ENCODE results near the gene TBXA2R. TPM values are rescaled to one million over a fixed set of nuclear protein-coding genes. Genes with fewer than 3 reads are reported as not detected.

Gene TBXA2R
- total and polyA plus RNA-seq, 2 donors from 2014 or later, result 6.7 to 8.8 TPM

- intact Hi-C loops (cut with DNase I), result no loop called here
- Histone ChIP-seq H3K36me3 (ENCODE audit: control insufficient read depth in 2 of 3, insufficient read depth in 3 of 3, low read length in 3 of 3) (peaks cover 0 to 2% (median 0%) of the 10 kb centered on the region in 3 donors), H3K4me3 (ENCODE audit: low read length in 3 of 3) (no peak overlapping the region), H3K9ac (ENCODE audit: low read length in 3 of 3) (no peak overlapping the region), H3K27me3 (ENCODE audit: control insufficient read depth, insufficient read depth, low read length) (no peaks in the 10 kb centered on the region), H3K27ac (ENCODE audit: low read depth in 2 of 2, low read length in 2 of 2) (no peak overlapping the region), H3K4me1 (ENCODE audit: control insufficient read depth in 2 of 3, insufficient read depth in 2 of 3, low read depth in 1 of 3, low read length in 3 of 3) (peaks cover 0 to 9% (median 0%) of the 10 kb centered on the region in 3 donors), H3K9me3 (ENCODE audit: control insufficient read depth in 2 of 3, insufficient read depth in 1 of 3, low read length in 3 of 3) (no peaks in the 10 kb centered on the region)
- DNase-seq (no peak), FAIRE-seq (no peak)
- no peak for TF ChIP-seq CTCF (IDR thresholded peaks at IDR 0.05; ENCODE audit: borderline replicate concordance, extremely low read depth, insufficient read depth)
Measured at GRCh38 chr19:3612901-3613741, 6.4 kb upstream of the TBXA2R start.

- Histone ChIP-seq H3K36me3 (ENCODE audit: control insufficient read depth in 2 of 3, insufficient read depth in 3 of 3, low read length in 3 of 3) (peaks cover 0 to 2% (median 0%) of the 10 kb centered on the region in 3 donors), H3K4me1 (ENCODE audit: control insufficient read depth in 2 of 3, insufficient read depth in 2 of 3, low read depth in 1 of 3, low read length in 3 of 3) (peaks cover 0 to 12% (median 0%) of the 10 kb centered on the region in 3 donors), H3K9ac (ENCODE audit: low read length in 3 of 3) (no peak overlapping the region), H3K4me3 (ENCODE audit: low read length in 3 of 3) (no peak overlapping the region), H3K9me3 (ENCODE audit: control insufficient read depth in 2 of 3, insufficient read depth in 1 of 3, low read length in 3 of 3) (no peaks in the 10 kb centered on the region), H3K27ac (ENCODE audit: low read depth in 2 of 2, low read length in 2 of 2) (no peak overlapping the region), H3K27me3 (ENCODE audit: control insufficient read depth, insufficient read depth, low read length) (no peaks in the 10 kb centered on the region)
- DNase-seq (no peak), FAIRE-seq (no peak)
- no peak for TF ChIP-seq CTCF (IDR thresholded peaks at IDR 0.05; ENCODE audit: borderline replicate concordance, extremely low read depth, insufficient read depth)
- intact Hi-C loops (cut with DNase I), result no loop called here
Measured at GRCh38 chr19:3612330-3612729, 5.7 kb upstream of the TBXA2R start.

GRCh38 chr19:3611841-3612240 lies 5.2 kb upstream of the TBXA2R start:
- DNase-seq (no peak), FAIRE-seq (no peak)
- no peak for TF ChIP-seq CTCF (IDR thresholded peaks at IDR 0.05; ENCODE audit: borderline replicate concordance, extremely low read depth, insufficient read depth)
- Histone ChIP-seq H3K4me1 (ENCODE audit: control insufficient read depth in 2 of 3, insufficient read depth in 2 of 3, low read depth in 1 of 3, low read length in 3 of 3) (peaks cover 0 to 14% (median 0%) of the 10 kb centered on the region in 3 donors), H3K4me3 (ENCODE audit: low read length in 3 of 3) (no peak overlapping the region), H3K9me3 (ENCODE audit: control insufficient read depth in 2 of 3, insufficient read depth in 1 of 3, low read length in 3 of 3) (no peaks in the 10 kb centered on the region), H3K36me3 (ENCODE audit: control insufficient read depth in 2 of 3, insufficient read depth in 3 of 3, low read length in 3 of 3) (peaks cover 0 to 2% (median 0%) of the 10 kb centered on the region in 3 donors), H3K9ac (ENCODE audit: low read length in 3 of 3) (no peak overlapping the region), H3K27me3 (ENCODE audit: control insufficient read depth, insufficient read depth, low read length) (no peaks in the 10 kb centered on the region), H3K27ac (ENCODE audit: low read depth in 2 of 2, low read length in 2 of 2) (no peak overlapping the region)
- intact Hi-C loops (cut with DNase I), result no loop called here
